GM19452 (cell line): ENCODE data around the gene WWOX.

Experiments
- ATAC-seq: cut with Tn5 transposase; IDR thresholded peaks from one replicate; pipeline ENCODE4 v1.9.1; 2021; ENCODE audit not compliant: unreplicated experiment

Gene WWOX

GRCh38 chr16:78866521-78866920, 767.1 kb downstream of the WWOX start:
- no peak for ATAC-seq

GRCh38 chr16:78869492-78869891, 770.0 kb downstream of the WWOX start:
- no peak for ATAC-seq

GRCh38 chr16:78871241-78871640, 771.8 kb downstream of the WWOX start:
- no peak for ATAC-seq

- ATAC-seq: no peak
These were observed 777.2 kb downstream of the WWOX start for GRCh38 chr16:78876671-78877070.

DNA sequence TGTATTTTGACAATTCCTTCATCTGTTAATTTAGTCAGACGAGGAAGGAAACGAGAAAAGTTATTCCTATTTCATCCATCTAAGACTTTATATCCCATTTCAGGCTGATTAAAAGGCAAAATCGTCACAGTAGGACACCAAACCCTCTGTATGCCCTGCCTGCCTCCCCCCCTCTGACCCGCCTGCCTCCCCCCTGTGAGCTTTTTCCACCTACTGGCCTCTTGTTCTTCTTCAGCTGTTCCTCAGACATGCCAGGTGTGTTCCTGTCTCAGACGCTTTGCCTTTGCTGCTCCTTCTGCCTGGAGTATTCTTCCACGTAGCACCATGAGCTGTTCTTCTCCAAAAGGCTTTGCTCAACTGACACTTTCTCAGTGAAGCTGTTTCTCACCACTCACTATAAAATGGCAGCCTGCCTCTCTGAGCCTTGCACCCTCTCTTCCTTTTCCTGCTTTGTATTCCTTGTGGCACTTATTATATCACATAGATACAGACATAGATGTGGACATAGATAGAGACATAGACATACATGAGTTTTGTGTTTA, 777.7 kb downstream of the WWOX start:
- no peak for ATAC-seq

- no peak for ATAC-seq
These were observed 779.1 kb downstream of the WWOX start for GRCh38 chr16:78878570-78878969.

- no peak for ATAC-seq
These were observed 779.6 kb downstream of the WWOX start for GRCh38 chr16:78879011-78879410.

DNA sequence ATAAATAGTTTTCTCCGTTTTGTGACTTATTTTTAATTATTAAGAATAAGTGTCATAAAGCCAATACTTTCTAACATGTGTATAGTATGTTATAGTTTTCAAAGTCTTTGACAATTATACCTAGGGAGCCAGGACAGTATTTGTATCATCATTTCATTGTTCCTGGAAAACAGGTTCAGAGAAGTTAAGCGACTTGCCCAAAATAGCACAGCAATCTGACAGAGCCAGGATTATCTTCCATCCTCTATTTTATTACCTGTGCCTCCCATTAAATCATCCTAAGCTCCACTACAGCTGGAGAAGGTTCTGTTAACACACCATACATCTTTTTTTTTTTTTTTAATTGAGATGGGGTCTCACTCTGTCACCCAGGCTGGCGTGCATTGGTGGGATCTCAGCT, 782.7 kb downstream of the WWOX start:
- no peak for ATAC-seq

GRCh38 chr16:78882751-78883150, 783.3 kb downstream of the WWOX start:
- no peak for ATAC-seq

GRCh38 chr16:78884204-78884603, 784.8 kb downstream of the WWOX start:
- ATAC-seq: no peak

DNA sequence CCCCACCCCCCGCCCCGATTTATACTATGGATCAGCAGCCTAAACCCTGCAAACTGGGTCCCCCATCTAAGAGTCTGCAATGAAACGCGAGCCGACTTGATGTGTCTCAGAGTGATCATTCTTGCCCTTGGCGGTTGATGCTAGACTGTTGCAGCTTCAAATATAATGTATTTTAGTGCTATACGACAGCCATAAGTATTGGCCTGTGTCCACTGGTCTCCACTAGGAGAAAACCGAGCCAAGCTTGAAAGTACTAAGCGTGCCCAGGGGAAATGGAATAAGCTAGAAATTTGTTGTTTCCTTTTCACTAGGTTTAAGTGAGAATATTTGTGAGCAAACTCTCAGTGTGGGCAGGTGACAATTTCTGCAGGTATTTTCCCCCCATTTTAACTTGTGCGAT, 789.9 kb downstream of the WWOX start:
- ATAC-seq: no peak

- ATAC-seq: no peak
These were observed 791.0 kb downstream of the WWOX start for GRCh38 chr16:78890373-78890895.

- no peak for ATAC-seq
These were observed 793.7 kb downstream of the WWOX start for GRCh38 chr16:78892951-78893733.

DNA sequence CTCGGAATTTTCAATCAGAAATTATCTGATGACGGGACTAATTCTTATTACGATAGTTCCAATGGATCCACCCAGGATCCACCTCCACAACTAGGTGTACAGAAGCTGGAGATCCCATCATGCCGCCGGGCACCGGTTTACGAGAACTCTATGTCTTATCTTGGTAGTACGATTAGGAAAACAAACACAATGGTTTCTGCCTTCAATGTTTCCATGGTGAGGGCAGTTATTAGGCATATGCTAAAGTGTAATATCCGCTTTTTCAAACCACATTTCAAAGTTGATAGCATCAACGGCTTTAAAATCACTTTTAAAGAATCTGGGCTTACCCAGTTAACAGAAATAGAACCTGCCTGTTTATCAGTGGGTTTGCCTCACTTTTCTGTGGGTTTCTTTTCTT, 795.4 kb downstream of the WWOX start:
- no peak for ATAC-seq

GRCh38 chr16:78895681-78896080, 796.2 kb downstream of the WWOX start:
- no peak for ATAC-seq

GRCh38 chr16:78896280-78896679, 796.8 kb downstream of the WWOX start:
- no peak for ATAC-seq

- ATAC-seq: no peak
These were observed 797.8 kb downstream of the WWOX start for GRCh38 chr16:78897299-78897698.

DNA sequence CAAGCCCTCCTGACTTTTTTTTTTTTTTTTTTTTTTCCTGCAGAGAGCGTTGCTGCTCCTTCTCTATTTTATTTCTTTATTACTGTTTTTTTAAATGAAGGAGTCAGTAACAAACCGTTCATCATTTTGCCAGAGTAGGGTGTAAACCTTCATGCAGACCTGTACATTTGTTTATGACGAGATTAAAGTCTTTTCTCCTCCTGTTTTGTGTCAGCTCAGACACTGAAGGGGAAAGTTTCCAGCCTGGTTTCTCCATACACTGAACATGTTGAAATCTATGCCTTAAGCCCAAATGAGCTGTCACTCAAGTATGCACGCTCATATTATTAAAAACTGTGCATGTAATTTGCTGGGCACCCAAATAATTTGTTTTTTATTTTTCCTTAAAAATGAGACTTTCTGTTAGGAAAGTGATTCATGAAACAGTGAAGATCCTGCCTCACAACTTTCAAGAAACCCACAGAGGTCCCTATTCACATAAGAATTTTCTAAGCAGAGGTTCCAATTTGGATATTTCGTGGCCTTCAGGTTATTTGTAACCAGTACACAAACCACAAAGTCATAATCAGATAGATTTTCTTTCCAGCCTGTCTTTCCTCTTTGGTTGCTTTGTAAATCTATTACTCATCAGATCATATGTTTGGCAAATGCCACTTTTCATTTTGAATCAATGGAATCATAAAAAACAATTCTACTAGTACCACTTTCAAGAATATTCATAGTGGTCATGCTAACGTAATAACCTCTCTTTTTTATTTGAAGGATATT, 800.8 kb downstream of the WWOX start:
- no peak for ATAC-seq

- ATAC-seq: no peak
These were observed 801.5 kb downstream of the WWOX start for GRCh38 chr16:78900966-78901365.

- ATAC-seq: no peak
These were observed 802.9 kb downstream of the WWOX start for GRCh38 chr16:78902321-78902720.

DNA sequence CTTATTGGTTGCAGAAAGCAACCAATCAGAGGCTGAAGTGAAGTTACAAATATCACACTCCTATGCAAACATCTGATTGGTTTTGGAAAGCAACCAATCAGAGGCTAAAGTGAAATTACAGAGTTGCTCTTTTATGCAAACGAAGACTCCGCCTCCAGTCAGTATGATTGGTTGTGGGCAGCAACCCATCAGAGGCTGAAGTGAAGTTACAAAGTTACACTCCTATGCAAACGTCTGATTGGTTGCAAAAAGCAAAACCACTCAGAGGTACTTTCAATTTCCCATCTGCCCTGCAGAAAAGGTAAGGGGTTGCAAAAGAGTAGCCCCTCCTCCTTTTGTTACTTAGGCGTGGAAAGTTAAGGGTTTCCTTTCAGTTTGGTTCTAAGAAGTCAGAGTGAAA, 803.8 kb downstream of the WWOX start:
- no peak for ATAC-seq

DNA sequence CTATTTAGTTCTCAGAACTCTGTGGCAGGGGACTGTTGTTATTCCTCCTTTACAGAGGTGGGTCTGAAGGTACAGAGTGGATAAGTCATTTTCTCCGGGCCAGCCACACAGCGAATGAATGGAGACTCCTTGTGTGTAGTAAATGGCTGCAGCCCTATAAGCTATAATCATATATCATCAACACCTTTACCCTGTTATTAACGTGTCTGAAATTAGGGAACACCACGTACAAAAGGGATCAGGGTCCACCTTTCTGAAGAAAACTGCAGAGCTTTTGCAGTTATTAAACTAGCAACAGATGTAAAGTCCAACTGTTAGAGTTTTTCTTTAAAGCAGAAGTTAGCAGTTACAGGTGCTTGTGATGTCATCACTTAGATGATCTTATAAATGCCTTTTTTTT, 804.4 kb downstream of the WWOX start:
- no peak for ATAC-seq
